ENCODE measurements around the gene PARVB.

- TF ChIP-seq EP300 (IDR thresholded peaks at IDR 0.05) (no peak), POLR2A (IDR thresholded peaks at IDR 0.05) (no peak), POLR2AphosphoS5 (IDR thresholded peaks at IDR 0.05) (no peak)
- TF ChIP-seq, protein P1, sequence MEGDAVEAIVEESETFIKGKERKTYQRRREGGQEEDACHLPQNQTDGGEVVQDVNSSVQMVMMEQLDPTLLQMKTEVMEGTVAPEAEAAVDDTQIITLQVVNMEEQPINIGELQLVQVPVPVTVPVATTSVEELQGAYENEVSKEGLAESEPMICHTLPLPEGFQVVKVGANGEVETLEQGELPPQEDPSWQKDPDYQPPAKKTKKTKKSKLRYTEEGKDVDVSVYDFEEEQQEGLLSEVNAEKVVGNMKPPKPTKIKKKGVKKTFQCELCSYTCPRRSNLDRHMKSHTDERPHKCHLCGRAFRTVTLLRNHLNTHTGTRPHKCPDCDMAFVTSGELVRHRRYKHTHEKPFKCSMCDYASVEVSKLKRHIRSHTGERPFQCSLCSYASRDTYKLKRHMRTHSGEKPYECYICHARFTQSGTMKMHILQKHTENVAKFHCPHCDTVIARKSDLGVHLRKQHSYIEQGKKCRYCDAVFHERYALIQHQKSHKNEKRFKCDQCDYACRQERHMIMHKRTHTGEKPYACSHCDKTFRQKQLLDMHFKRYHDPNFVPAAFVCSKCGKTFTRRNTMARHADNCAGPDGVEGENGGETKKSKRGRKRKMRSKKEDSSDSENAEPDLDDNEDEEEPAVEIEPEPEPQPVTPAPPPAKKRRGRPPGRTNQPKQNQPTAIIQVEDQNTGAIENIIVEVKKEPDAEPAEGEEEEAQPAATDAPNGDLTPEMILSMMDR (IDR thresholded peaks at IDR 0.05), result no peak
Observed at GRCh38 chr22:43988960-43989359, 35.1 kb upstream of the PARVB start.
